SU-DHL-6 (cell line): ENCODE measurements around the gene STIP1.

Experiments used
- CTCF ChIP-seq: fragments of 200-600 bp; sonication (generic); IDR thresholded peaks from one replicate; pipeline ENCODE4 v1.5.1; 2017; ENCODE audit warnings: antibody characterized with exemption, mild to moderate bottlenecking, low read length, moderate library complexity; ENCODE audit not compliant: insufficient read depth, poor library complexity, severe bottlenecking
- EZH2phosphoT487 ChIP-seq: fragments of 200-600 bp; sonication (generic), shearing (Covaris generic); conservative IDR thresholded peaks from 2 replicates; pipeline ENCODE4 v1.6.1; 2018; ENCODE audit warnings: mild to moderate bottlenecking, antibody characterized with exemption, low read length, moderate library complexity, mixed read lengths

DNA sequence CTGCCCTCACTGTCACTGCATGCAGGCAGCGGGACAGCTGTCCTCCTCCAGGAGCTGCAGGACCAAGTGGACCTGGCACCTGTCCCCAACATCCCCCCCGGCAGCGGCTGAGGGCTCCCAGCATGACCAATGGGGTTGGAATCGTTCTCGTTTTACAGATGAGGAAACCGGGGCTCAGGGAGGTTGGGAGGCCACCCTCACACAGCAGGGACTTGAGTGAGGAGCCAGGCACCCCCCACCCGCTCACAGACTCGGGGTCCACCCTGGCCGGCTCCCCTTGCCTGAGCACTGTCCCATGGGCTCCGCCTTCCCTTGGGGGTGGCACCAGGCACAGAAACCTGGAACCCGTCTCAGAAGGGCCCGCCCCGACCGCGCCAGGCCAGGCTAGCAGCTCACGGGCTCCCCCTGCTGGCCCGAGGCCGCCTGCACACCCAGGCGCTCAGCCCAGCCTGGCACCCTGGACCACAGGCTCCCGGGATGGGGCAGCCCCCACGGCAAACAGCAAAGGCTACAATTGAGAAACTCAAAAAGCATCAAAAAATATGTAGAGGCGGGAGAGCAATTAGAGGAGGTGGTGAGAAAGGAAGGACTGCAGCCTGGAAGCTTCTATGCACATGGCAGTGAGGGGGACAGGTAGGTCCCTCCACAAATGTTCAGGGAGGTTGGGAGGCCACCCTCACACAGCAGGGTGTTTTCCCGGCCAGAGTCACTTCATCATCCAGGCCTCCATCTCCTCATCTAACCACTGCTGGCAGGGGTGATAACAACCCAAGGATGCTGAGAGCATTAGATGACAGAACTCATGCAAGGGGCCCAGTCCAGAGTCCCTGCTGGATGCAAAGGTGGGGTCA, 32.9 kb upstream of the STIP1 start:
- TF ChIP-seq CTCF: peak; percentile 99
- TF ChIP-seq EZH2phosphoT487: no peak
